Stimulated activated CD8-positive, alpha-beta memory T cell treated with anti-CD3 and anti-CD28 coated beads, Interleukin-7, amount 100 ng/mL, for 24 hours (primary cell): ENCODE results near the gene SPSB3.

ENCODE experiments used
- DNase-seq: peaks from one replicate; pipeline ENCODE4 v3.0.0-alpha.2; 2020; ENCODE audit warnings: low read depth

SPSB3 gene

GRCh38 chr16:1775006-1775845, 7.1 kb downstream of the SPSB3 start:
- no peak for DNase-seq

GRCh38 chr16:1774448-1774780, 8.0 kb downstream of the SPSB3 start:
- no peak for DNase-seq

GRCh38 chr16:1773703-1774447, 8.5 kb downstream of the SPSB3 start:
- no peak for DNase-seq

DNA sequence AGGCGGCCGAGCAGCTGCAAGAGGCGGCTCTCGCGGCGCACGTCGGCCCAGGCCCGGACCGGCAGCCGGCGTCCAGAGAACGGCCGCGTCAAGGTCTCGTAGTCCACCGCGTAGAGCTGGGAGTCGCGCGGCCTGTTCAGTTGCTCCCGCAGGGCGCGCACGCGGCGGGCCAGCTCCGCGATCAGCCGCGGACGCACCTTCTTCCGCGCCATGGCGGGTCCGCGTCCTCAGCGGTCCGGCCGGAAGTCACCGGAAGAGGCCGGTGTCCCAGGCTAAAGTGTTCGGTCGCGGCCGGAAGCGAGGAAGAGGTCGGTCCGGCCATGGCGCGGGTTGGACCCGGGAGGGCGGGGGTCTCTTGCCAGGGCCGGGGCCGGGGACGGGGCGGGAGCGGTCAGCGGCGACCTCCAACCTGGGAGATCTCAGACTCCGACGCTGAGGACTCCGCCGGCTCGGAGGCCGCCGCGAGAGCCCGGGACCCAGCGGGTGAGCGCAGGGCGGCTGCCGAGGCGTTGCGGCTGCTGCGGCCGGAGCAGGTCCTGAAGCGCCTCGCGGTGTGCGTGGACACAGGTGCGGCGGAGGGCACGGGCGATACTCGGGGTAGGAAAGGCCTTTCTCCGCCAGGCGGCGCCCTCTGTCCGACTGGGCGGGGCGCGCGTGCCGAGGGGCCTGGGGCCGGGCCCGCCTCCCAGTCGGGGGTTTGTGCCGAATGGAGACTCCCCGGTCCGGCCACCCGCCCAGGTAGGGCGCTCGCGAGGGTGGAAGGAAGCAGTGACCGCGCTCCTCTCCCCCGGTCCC, 9.3 kb downstream of the SPSB3 start, which contains the start of gene MRPS34:
Gene MRPS34, minus strand, starts transcription at position 227 of the 795 bp plus-strand sequence. Its CDS starts 15 bp downstream, at position 212.
- DNase-seq, result peak; percentile 55

- DNase-seq, result no peak
These were observed 9.9 kb downstream of the SPSB3 start, which contains the start of gene EME2 for GRCh38 chr16:1772362-1772907. Gene EME2 (plus strand): TSS chr16:1772810. CDS start chr16:1773228, 418 bp downstream.

DNA sequence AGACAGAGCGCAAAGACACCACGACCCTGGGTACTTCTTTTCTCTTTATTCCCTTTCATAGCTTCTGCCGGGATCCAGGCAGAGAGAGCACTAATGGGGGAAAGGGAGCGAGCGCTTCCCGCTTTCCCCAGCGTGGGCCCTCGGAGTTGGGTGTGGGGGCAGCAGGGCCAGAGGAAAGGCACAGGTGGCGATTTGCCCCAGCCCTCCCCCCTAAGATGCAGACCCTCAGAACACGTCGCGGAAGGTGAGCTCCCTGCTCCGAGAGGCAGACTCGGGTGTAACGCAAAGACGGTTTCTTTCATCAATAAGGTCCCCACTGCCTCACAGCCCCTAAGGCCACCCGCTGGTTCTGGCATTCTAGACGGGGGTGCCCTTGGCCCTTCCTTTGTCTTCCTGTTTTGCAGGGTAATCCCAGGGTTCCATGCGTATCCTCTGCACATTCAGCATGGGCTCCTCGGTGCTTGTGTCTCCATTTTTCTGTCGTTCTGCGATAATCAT, 10.5 kb downstream of the SPSB3 start:
- no peak for DNase-seq

- peak; percentile 61 for DNase-seq
These were observed 11.0 kb downstream of the SPSB3 start, which contains the start of gene NME3 for GRCh38 chr16:1771188-1771863. Gene NME3 (minus strand): TSS chr16:1771543. CDS start chr16:1771534, 9 bp downstream.

DNA sequence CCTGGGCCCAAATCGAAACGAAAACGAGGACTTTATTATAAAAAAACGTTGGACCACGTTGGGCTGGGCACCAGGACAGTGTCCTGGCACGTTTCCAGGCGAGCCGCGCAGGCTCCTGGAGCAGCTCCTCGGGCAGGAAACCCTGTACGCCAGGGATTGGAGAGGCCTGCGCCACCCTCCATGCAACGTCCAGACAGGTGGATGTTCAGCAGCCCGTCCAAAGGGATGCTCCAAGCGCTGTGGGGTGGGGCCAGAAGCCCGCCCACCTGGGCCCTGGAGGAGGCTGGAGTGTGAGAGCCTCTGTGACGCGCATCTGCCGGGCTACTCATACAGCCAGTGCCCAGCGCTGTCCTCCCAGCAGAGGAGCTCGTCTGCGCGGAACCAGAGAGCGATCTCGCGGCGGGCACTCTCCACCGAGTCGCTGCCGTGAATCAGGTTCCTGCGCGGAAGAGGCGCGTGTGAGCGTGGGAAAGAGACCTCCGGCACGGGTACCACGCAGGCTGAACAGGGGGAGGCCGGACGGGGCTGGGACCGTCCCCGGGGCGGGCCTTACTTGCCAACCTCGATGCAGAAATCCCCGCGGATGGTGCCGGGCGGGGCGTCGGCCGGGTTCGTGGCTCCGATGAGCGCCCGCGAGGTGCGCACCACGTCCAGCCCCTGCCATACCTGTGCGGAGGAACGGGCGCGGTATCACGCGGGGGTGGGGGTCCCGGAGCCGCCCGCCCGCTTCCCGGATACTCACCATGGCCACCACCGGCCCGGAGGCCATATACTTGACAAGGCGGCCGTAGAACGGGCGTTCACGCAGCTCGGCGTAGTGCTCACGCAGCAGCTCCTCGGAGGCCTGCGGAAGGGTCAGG, 11.8 kb downstream of the SPSB3 start:
- DNase-seq, result no peak

- no peak for DNase-seq
These were observed 12.7 kb downstream of the SPSB3 start for GRCh38 chr16:1769402-1770300.

DNA sequence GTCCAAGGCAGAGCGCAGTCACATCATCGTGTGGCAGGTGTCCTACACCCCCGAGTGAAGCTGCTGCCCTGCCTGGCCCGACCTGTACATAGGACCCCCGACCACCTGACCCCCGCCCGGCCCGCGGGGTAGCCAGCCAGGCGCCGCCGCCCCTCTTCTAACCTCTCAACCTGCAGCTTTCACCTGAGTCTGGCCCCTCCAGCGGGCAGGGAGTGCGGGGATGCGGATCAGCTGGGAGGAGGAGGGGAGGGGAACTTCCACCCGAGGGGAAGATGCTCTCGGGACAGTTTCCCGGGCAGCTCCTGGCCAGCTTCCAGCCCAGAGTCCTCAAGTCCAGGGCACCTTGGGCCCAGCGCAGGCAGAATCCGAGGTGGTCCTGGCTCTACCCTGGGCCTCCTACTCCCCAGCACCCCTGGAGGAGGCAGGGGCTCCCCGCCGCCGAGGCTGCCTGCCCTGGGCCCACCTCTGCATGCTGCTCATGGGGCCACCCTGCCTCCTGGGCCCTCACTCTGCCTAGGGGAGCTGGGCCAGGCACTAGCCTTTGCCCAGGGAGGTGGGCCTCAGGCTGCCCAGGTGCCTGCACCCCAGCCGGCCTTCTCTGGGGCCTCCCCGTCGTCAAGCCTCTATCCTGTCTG, 13.5 kb downstream of the SPSB3 start:
- DNase-seq, result no peak

- no peak for DNase-seq
These were observed 14.2 kb downstream of the SPSB3 start for GRCh38 chr16:1768061-1768766.

DNA sequence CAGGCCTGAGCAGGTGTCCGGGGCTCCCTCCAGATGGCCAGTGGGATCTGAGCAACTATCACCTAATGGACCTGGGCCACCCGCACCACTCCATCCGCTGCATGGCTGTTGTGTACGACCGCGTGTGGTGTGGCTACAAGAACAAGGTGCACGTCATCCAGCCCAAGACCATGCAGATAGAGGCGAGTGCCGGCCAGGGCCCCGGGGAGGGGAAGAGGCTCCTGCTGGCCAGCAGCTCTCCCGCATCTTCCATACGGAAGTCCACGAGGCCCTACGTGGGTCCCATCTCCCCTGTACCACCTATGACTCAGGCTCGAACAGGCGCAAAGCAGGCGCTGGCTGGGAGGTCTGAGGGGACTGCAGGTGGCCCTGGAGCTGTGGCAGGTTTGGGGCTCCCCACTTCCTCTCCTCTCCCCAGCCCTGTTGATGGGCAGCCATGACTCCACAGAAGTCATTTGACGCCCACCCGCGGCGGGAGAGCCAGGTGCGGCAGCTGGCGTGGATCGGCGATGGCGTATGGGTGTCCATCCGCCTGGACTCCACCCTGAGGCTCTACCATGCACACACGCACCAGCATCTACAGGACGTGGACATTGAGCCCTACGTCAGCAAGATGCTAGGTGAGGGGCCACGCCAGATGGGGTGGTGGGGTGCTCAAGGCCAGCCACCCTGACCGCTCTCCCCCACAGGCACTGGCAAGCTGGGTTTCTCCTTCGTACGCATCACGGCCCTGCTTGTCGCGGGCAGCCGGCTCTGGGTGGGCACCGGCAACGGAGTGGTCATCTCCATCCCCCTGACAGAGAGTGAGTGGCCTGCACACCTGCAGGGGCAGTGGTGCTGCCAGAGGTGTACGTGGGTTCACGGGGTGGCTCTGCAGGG, 15.0 kb downstream of the SPSB3 start:
- no peak for DNase-seq

DNA sequence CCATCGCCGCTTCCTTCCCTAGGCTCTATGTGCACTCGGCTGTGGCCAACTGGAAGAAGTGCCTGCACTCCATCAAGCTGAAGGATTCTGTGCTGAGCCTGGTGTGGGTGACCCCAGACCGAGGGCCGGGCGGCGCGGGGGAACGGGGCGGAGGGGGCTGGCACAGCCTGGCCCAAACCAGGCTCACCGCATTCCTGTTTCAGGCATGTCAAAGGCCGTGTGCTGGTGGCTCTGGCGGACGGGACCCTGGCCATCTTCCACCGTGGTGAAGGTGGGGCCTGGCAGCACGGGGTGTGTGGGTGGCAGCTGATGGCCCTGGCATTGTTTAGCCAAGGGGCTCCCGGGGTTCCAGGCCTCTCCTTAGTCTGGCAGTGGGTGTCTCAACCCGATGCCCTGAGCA, 15.7 kb downstream of the SPSB3 start:
- no peak for DNase-seq

- no peak for DNase-seq
These were observed 16.1 kb downstream of the SPSB3 start for GRCh38 chr16:1766231-1766630.

GRCh38 chr16:1765826-1766225, 16.5 kb downstream of the SPSB3 start:
- DNase-seq, result no peak

DNA sequence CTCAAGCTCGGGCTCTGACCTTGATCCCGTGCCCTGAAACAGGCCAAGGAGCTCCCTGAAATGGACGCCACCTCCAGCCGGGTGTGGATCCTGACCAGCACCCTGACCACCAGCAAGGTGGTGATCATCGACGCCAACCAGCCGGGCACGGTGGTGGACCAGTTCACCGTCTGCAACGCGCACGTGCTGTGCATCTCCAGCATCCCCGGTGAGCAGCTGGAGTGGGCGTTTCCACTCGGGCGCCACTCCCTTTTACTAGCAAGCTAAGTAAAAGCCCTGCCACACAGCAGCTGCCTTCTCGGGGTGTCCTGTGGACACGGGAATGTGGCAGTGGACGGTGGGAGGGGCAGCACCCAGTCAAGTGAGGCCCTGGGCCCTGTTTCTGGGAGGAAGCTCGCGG, 17.4 kb downstream of the SPSB3 start:
- no peak for DNase-seq
